HepG2 (cell line): ENCODE data around the gene EXOSC6. TPM values are rescaled to one million over a fixed set of nuclear protein-coding genes. Genes with fewer than 3 reads are reported as not detected.
A peak's percentile ranks its signal among the peaks of the same experiment; 100 is the strongest.

Source experiments
- ATM ChIP-seq: fragments of 450-650 bp; IDR thresholded peaks from 2 replicates; pipeline ENCODE4 v1.7.1; 2017; ENCODE audit warnings: mild to moderate bottlenecking, borderline replicate concordance
- BRD4 ChIP-seq: sonication (generic); formaldehyde crosslinking; IDR thresholded peaks from 2 replicates; pipeline ENCODE4 v1.4.0; 2020; ENCODE audit warnings: missing genetic modification reagents
- MED13 ChIP-seq: sonication (generic); formaldehyde crosslinking; IDR thresholded peaks from 2 replicates; pipeline ENCODE4 v1.5.0; 2020; ENCODE audit warnings: missing genetic modification reagents
- NCOR1 ChIP-seq: fragments of 200-600 bp; sonication (generic); IDR thresholded peaks from 2 replicates; pipeline ENCODE4 v1.7.0; 2017; ENCODE audit warnings: antibody characterized with exemption, low read length, borderline replicate concordance
- NFYC ChIP-seq: IDR thresholded peaks from 2 replicates; pipeline ENCODE4 v1.6.1; 2016; ENCODE audit warnings: missing genetic modification reagents, missing compliant biosample characterization
- SALL2 ChIP-seq: sonication (generic); formaldehyde crosslinking; IDR thresholded peaks from 2 replicates; pipeline ENCODE4 v1.8.1; 2023; ENCODE audit warnings: mild to moderate bottlenecking, missing genetic modification reagents, inconsistent platforms
- SATB2 ChIP-seq: sonication (generic); formaldehyde crosslinking; IDR thresholded peaks from 2 replicates; pipeline ENCODE4 v1.5.0; 2020; ENCODE audit warnings: missing genetic modification reagents
- TARDBP ChIP-seq: sonication (generic); formaldehyde crosslinking; IDR thresholded peaks from 2 replicates; pipeline ENCODE4 v1.8.0; 2022; ENCODE audit warnings: mild to moderate bottlenecking, missing genetic modification reagents
- TGIF2 ChIP-seq: IDR thresholded peaks from 2 replicates; pipeline ENCODE4 v1.6.1; 2016; ENCODE audit warnings: control low read depth, missing compliant biosample characterization
- YEATS4 ChIP-seq: sonication (generic); formaldehyde crosslinking; IDR thresholded peaks from 2 replicates; pipeline ENCODE4 v1.4.0; 2020; ENCODE audit warnings: missing genetic modification reagents, borderline replicate concordance
- ZC3H4 ChIP-seq: sonication (generic); formaldehyde crosslinking; IDR thresholded peaks from 2 replicates; pipeline ENCODE4 v1.4.0; 2020; ENCODE audit warnings: missing genetic modification reagents, borderline replicate concordance
- ZFY ChIP-seq: sonication (generic); formaldehyde crosslinking; IDR thresholded peaks from 2 replicates; pipeline ENCODE4 v1.4.0; 2020; ENCODE audit warnings: missing genetic modification reagents
- ZNF317 ChIP-seq: sonication (generic); formaldehyde crosslinking; IDR thresholded peaks from 2 replicates; pipeline ENCODE4 v1.5.0; 2020; ENCODE audit warnings: mild to moderate bottlenecking, missing genetic modification reagents
- ZNF460 ChIP-seq: sonication (generic); formaldehyde crosslinking; IDR thresholded peaks from 2 replicates; pipeline ENCODE4 v1.5.1; 2020; ENCODE audit warnings: missing genetic modification reagents, mild to moderate bottlenecking, borderline replicate concordance
- ZNF614 ChIP-seq: IDR thresholded peaks from 2 replicates; pipeline ENCODE4 v1.6.1; 2018; ENCODE audit warnings: missing biosample characterization, missing genetic modification reagents, inconsistent platforms, borderline replicate concordance
- ZNF724P ChIP-seq: sonication (generic); formaldehyde crosslinking; IDR thresholded peaks from 2 replicates; pipeline ENCODE4 v1.8.0; 2022; ENCODE audit warnings: missing genetic modification reagents, borderline replicate concordance
- ZSCAN29 ChIP-seq: sonication (generic); formaldehyde crosslinking; conservative IDR thresholded peaks from 2 replicates; pipeline ENCODE4 v1.4.0; 2020; ENCODE audit warnings: mild to moderate bottlenecking, missing genetic modification reagents
- polyA plus RNA-seq, 8 experiments: library from polyadenylated mRNA; depleted of rRNA in 3 of 8; stranded (reverse) in 7 of 8; unstranded in 1 of 8; fragments of >200 nt; fragmentation: Illumina TruSeq in 4 of 8; extraction: Trizol in 4 of 8; gene quantifications; 2 replicates each; pipeline versions ENCODE4 v1.2.1 to v1.2.3, GENCODE V29; 2011 to 2016; ENCODE audit warnings: low read depth in 4 of 8, missing spikeins in 1 of 8, mixed read lengths in 1 of 8; ENCODE audit not compliant: insufficient read depth in 1 of 8
- total RNA-seq, 5 experiments: library from RNA; depleted of rRNA; stranded (reverse); fragments of >200 nt; fragmentation: Illumina TruSeq; extraction: Trizol; gene quantifications; 2 replicates each; pipeline ENCODE4 v1.2.3, GENCODE V29; 2016; ENCODE audit warnings: low read depth in 1 of 5
- TF ChIP-seq, protein P1 (sequence below): sonication (generic); formaldehyde crosslinking; IDR thresholded peaks from 2 replicates; pipeline ENCODE4 v1.5.1; 2020; ENCODE audit warnings: mild to moderate bottlenecking, missing genetic modification reagents, borderline replicate concordance
- TF ChIP-seq, protein P2 (sequence below): sonication (generic); formaldehyde crosslinking; IDR thresholded peaks from 2 replicates; pipeline ENCODE4 v1.5.1; 2020; ENCODE audit warnings: mild to moderate bottlenecking, missing genetic modification reagents, borderline replicate concordance
- TF ChIP-seq, protein P3 (sequence below): sonication (generic); formaldehyde crosslinking; IDR thresholded peaks from 2 replicates; pipeline ENCODE4 v1.5.1; 2020; ENCODE audit warnings: missing genetic modification reagents, mild to moderate bottlenecking, borderline replicate concordance

EXOSC6 gene
- total and polyA plus RNA-seq, 2 of the 13 experiments (the other 11 are each of a cell fraction or from before 2014, with no cell fraction given), result 13.1 to 39.9 TPM

DNA sequence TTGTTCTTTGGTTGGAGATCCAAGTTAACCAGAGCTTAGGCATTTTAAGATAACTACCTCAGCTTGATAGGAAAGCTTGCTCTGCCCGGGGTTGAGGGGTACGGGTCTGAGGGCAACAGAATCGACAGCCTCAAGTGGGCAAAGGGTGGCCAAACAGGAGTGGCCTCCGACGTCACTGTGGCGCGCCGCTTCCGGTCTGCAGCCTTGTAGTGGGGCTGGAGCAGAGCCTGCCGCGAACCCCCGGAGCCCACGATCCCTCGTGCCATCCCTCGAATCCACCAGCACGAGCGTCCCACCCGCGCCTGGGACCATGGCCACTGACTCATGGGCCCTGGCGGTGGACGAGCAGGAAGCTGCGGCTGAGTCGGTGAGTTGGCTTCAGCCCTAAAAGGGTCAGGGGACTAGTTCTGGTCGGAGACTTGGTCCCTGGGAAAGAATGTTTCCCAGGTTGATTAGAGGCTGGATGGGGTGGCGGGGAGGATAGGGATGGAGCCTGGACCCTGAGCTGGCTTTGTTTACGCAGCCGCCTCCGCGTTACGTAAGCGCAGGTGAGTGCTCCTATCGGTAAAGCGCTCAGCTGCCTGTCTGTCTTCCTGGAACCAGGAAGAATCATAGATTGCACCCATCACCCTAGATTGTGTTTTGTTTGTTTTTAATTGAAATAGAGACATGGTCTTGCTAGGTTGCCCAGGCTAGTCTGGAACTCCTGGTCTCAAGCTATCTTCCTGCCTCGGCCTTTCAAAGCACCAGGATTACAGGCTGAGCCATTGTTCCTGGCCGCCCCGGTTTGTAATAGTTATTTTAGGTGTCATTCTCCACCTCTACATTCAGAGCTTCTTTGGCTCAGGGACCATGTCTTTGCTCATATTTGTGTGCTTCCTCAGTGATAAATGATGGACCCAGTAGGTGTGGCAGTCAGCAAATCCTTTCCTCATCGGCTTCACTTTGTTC lies 47.5 kb upstream of the EXOSC6 start, which contains the start of gene DDX19B (continued):
- TF ChIP-seq NFYC (CRISPR knock-in tag), result peak; percentile 42
- TF ChIP-seq ZFY (CRISPR knock-in tag), result peak; percentile 74
- no peak for TF ChIP-seq ATM
- no peak for TF ChIP-seq MED13 (CRISPR knock-in tag)
- TF ChIP-seq, protein P1, sequence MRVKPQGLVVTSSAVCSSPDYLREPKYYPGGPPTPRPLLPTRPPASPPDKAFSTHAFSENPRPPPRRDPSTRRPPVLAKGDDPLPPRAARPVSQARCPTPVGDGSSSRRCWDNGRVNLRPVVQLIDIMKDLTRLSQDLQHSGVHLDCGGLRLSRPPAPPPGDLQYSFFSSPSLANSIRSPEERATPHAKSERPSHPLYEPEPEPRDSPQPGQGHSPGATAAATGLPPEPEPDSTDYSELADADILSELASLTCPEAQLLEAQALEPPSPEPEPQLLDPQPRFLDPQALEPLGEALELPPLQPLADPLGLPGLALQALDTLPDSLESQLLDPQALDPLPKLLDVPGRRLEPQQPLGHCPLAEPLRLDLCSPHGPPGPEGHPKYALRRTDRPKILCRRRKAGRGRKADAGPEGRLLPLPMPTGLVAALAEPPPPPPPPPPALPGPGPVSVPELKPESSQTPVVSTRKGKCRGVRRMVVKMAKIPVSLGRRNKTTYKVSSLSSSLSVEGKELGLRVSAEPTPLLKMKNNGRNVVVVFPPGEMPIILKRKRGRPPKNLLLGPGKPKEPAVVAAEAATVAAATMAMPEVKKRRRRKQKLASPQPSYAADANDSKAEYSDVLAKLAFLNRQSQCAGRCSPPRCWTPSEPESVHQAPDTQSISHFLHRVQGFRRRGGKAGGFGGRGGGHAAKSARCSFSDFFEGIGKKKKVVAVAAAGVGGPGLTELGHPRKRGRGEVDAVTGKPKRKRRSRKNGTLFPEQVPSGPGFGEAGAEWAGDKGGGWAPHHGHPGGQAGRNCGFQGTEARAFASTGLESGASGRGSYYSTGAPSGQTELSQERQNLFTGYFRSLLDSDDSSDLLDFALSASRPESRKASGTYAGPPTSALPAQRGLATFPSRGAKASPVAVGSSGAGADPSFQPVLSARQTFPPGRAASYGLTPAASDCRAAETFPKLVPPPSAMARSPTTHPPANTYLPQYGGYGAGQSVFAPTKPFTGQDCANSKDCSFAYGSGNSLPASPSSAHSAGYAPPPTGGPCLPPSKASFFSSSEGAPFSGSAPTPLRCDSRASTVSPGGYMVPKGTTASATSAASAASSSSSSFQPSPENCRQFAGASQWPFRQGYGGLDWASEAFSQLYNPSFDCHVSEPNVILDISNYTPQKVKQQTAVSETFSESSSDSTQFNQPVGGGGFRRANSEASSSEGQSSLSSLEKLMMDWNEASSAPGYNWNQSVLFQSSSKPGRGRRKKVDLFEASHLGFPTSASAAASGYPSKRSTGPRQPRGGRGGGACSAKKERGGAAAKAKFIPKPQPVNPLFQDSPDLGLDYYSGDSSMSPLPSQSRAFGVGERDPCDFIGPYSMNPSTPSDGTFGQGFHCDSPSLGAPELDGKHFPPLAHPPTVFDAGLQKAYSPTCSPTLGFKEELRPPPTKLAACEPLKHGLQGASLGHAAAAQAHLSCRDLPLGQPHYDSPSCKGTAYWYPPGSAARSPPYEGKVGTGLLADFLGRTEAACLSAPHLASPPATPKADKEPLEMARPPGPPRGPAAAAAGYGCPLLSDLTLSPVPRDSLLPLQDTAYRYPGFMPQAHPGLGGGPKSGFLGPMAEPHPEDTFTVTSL (CRISPR knock-in tag), result peak; percentile 64; the same call in 1 of the 2 replicates
- TF ChIP-seq ZNF317 (CRISPR knock-in tag), result peak; percentile 76; the same call in 1 of the 2 replicates
- TF ChIP-seq, protein P2, sequence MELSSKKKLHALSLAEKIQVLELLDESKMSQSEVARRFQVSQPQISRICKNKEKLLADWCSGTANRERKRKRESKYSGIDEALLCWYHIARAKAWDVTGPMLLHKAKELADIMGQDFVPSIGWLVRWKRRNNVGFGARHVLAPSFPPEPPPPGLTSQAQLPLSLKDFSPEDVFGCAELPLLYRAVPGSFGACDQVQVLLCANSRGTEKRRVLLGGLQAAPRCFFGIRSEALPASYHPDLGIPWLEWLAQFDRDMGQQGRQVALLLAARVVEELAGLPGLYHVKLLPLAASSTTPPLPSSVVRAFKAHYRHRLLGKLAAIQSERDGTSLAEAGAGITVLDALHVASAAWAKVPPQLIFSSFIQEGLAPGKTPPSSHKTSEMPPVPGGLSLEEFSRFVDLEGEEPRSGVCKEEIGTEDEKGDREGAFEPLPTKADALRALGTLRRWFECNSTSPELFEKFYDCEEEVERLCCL, result 0 out of 2 replicates have a peak, but pooled peaks have one; percentile 62
- peak; percentile 82 for TF ChIP-seq ZSCAN29
- no peak for TF ChIP-seq SATB2
- TF ChIP-seq ZNF724P (CRISPR knock-in tag), result peak; percentile 98
- TF ChIP-seq NCOR1, result peak; percentile 78
- peak; percentile 63 for TF ChIP-seq BRD4 (CRISPR knock-in tag)
- no peak for TF ChIP-seq SALL2 (CRISPR knock-in tag)
- peak; percentile 93 for TF ChIP-seq TARDBP (CRISPR knock-in tag)
- TF ChIP-seq TGIF2 (CRISPR knock-in tag), result no peak; the same call in none of the 2 replicates
- TF ChIP-seq ZNF614 (CRISPR knock-in tag), result peak; percentile 90
- peak; percentile 97; the same call in 1 of the 2 replicates for TF ChIP-seq YEATS4 (CRISPR knock-in tag)
- TF ChIP-seq ZNF460, result no peak; the same call in 1 of the 2 replicates
- TF ChIP-seq, protein P3, sequence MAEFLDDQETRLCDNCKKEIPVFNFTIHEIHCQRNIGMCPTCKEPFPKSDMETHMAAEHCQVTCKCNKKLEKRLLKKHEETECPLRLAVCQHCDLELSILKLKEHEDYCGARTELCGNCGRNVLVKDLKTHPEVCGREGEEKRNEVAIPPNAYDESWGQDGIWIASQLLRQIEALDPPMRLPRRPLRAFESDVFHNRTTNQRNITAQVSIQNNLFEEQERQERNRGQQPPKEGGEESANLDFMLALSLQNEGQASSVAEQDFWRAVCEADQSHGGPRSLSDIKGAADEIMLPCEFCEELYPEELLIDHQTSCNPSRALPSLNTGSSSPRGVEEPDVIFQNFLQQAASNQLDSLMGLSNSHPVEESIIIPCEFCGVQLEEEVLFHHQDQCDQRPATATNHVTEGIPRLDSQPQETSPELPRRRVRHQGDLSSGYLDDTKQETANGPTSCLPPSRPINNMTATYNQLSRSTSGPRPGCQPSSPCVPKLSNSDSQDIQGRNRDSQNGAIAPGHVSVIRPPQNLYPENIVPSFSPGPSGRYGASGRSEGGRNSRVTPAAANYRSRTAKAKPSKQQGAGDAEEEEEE, result peak; percentile 99
- peak; percentile 80; the same call in 1 of the 2 replicates for TF ChIP-seq ZC3H4
